Spleen (tissue), 11 donors: ENCODE results near the gene CYBA. TPM values are rescaled to one million over a fixed set of nuclear protein-coding genes. Genes with fewer than 3 reads are reported as not detected.

Source experiments
- DNase-seq: peaks from one replicate; pipeline ENCODE4 v3.0.0-alpha.2; 2020
- H3K27ac ChIP-seq, 8 donors: fragments of 200-600 bp; sonication (generic) in 7 of 8; 1 replicate in 4 of 8; 2 replicates in 4 of 8; pipeline versions ENCODE4 v1.5.0 to v1.8.0; 2016 to 2021; ENCODE audit warnings: inconsistent platforms in 4 of 8, mild to moderate bottlenecking in 4 of 8, moderate library complexity in 1 of 8
- H3K27me3 ChIP-seq, 7 donors: fragments of 200-600 bp; sonication (generic) in 6 of 7; replicated peaks in 1 of 7; 1 replicate in 4 of 7; 2 replicates in 3 of 7; pipeline versions ENCODE4 v1.5.0 to v1.8.0; 2016 to 2021; ENCODE audit warnings: inconsistent platforms in 3 of 7, mild to moderate bottlenecking in 1 of 7
- H3K36me3 ChIP-seq, 6 donors: fragments of 200-600 bp; sonication (generic) in 5 of 6; 1 replicate in 4 of 6; 2 replicates in 2 of 6; pipeline versions ENCODE4 v1.5.0 to v1.8.0; 2016 to 2021; ENCODE audit warnings: inconsistent platforms in 2 of 6
- H3K4me1 ChIP-seq, 6 donors: fragments of 200-600 bp; sonication (generic) in 5 of 6; 1 replicate in 3 of 6; 2 replicates in 3 of 6; pipeline versions ENCODE4 v1.5.0 to v1.8.0; 2016 to 2021; ENCODE audit warnings: inconsistent platforms in 3 of 6
- H3K4me3 ChIP-seq, 8 donors: fragments of 200-600 bp; sonication (generic) in 7 of 8; 1 replicate in 4 of 8; 2 replicates in 4 of 8; pipeline versions ENCODE4 v1.5.0 to v1.8.0; 2016 to 2021; ENCODE audit warnings: inconsistent platforms in 4 of 8, mild to moderate bottlenecking in 4 of 8, moderate library complexity in 2 of 8
- H3K9me3 ChIP-seq, 8 donors: fragments of 200-600 bp; sonication (generic) in 7 of 8; 1 replicate in 4 of 8; 2 replicates in 4 of 8; pipeline versions ENCODE4 v1.5.0 to v1.8.0; 2016 to 2021; ENCODE audit warnings: inconsistent platforms in 4 of 8
- CTCF ChIP-seq, 11 experiments: fragments of 200-600 bp in 7 of 11; fragments of 450-650 bp in 4 of 11; sonication (generic) in 4 of 11; IDR thresholded peaks in 8 of 11; conservative IDR thresholded peaks in 3 of 11; 1 replicate in 7 of 11; 2 replicates in 4 of 11; pipeline versions ENCODE4 v1.4.0 to v1.8.0; 2016 to 2021; ENCODE audit warnings: antibody characterized with exemption in 11 of 11, inconsistent platforms in 4 of 11, mild to moderate bottlenecking in 1 of 11
- POLR2A ChIP-seq, 3 donors: fragments of 450-650 bp; IDR thresholded peaks; one replicate each; pipeline ENCODE4 v1.5.1; 2017; ENCODE audit warnings: antibody characterized with exemption in 3 of 3, mild to moderate bottlenecking in 1 of 3
- POLR2AphosphoS5 ChIP-seq, 3 donors: sonication (generic); formaldehyde crosslinking; IDR thresholded peaks; one replicate each; pipeline ENCODE4 v1.5.1; 2017; ENCODE audit warnings: antibody characterized with exemption in 3 of 3
- WGBS, 5 donors: extraction: QIAGEN DNeasy Blood & Tissue Kit in 3 of 5; methylation state at CpG; one replicate each; pipeline versions ENCODE4 v1.1.5 to v1.1.7; 2013 to 2018; 5-methylcytosine and 5-hydroxymethylcytosine counted together
- intact Hi-C: fragments of 100-400 bp; cut with DNase I; formaldehyde crosslinking; loops from one replicate; pipeline ENCODE4 v1.15.0; 2023; ENCODE audit warnings: low total_unique reads
- polyA plus RNA-seq, 3 donors: library from polyadenylated mRNA; stranded (reverse); fragments of 200-250 nt; gene quantifications; one replicate each; pipeline ENCODE4 v1.2.1, GENCODE V29; 2013
- total RNA-seq, 7 donors: library from RNA; depleted of rRNA in 3 of 7; stranded (reverse); fragments of >200 nt in 3 of 7; fragmentation: NEBNext Ultra II Directional in 4 of 7; extraction: Animal tissue kit (Norgen Biotek cat#: 25700) in 4 of 7; gene quantifications; one replicate each; pipeline versions ENCODE4 v1.1.0 to v1.2.1, GENCODE V29; 2016 to 2021
- donor health status: healthy with polysubstance abuse.
- donor health status: DM: no; HTN: no; CAD: no; lungs with moderate emphysema.
- donor health status: DM: no; HTN: no; CAD: no.
- donor health status: Bipolar disorder and iron deficiency.
- donor health status: healthy.
- donor health status: DM: no; HTN: no; CAD: no.
- donor health status: DM: yes; HTN: yes; CAD: no.

The CYBA gene
- total and polyA plus RNA-seq, 10 donors, result 557 to 925 (median 644) TPM

DNA sequence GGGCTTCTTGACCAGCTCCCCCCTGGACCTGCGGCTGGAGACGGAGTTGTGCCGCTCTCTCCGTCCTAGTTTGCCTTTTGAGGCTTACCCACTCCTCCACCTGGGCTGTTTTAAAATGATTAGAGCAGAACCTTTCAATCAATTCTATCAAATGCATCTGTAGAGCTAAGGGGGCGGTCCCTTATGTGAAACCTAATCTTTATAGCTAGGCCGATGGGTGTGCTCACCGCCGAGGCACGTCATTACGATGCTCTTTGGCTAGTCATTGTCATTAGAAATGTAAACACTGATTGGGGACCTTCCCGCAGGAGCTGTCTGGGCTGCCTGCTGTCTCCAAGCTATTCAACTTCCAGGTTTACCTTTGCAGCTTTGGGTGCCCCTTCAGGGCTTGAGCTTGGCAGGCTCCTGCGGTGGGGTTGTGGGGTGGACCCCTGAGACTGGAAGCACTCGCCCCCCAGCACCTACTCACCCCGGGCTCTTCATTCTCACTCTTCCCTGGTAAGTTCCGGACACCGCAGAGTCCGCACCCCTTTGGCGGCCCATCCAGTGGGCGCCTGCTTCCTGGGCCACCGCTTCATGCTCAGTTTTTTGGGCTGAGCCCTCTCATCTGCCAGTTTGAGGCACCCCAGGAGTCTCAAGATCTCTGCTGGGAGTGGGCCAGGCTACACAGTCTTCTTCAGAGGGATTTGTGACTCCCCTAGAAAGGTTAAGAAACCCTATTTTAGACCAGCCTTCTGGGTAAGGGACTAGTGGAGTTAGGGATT lies 33.4 kb downstream of the CYBA start:
- DNase-seq, result no peak
- Histone ChIP-seq H3K4me3 (no peak overlapping the region), H3K27me3 (no peaks in the 10 kb centered on the region), H3K27ac (peak overlapping the region in 2 of 8 donors; percentile 73 to 87), H3K9me3 (no peaks in the 10 kb centered on the region), H3K4me1 (peaks cover 6 to 85% (median 48%) of the 10 kb centered on the region in 6 donors), H3K36me3 (peaks cover 0 to 97% (median 15%) of the 10 kb centered on the region in 6 donors)
- 95 to 97% (median 96%) methylated on average over 20 of the region's 20 CpGs for WGBS, 5 donors
- no peak for TF ChIP-seq POLR2AphosphoS5 (IDR thresholded peaks at IDR 0.05)
- TF ChIP-seq POLR2A (IDR thresholded peaks at IDR 0.05), result no peak
- TF ChIP-seq CTCF (IDR thresholded peaks at IDR 0.05 in 8 of 11, conservative IDR thresholded peaks at IDR 0.05 in 3 of 11), result no peak
- intact Hi-C loops, result no loop called here

DNA sequence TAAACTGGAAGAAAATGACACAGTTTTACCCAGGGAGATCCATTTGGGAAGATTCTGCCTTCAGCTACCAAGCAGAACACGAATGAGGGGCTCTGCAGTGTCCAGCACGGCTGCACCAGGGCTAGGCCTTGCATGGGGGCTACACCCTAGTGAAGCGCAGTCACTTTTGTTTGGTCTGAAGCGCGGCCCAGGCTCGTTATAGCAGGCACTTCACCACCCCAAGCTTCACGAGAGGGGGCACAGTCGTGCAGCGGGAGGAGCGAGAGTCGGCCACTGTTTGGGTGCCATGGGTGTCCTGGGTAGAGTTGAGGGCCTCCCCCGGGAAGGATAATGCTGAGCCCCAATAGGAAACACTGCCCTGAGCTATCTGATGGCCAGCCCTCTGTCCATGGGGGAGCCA lies 34.1 kb downstream of the CYBA start:
- no peak for DNase-seq
- WGBS, 5 donors, result 90 to 98% (median 97%) methylated on average over 10 to 12 of the region's 12 CpGs
- H3K36me3 ChIP-seq, result peaks cover 0 to 97% (median 14%) of the 10 kb centered on the region in 6 donors
- H3K27me3 ChIP-seq, result no peaks in the 10 kb centered on the region
- peaks cover 6 to 85% (median 48%) of the 10 kb centered on the region in 6 donors for H3K4me1 ChIP-seq
- H3K27ac ChIP-seq, result no peak overlapping the region
- H3K4me3 ChIP-seq, result no peak overlapping the region
- intact Hi-C loops, result no loop called here
- TF ChIP-seq POLR2A (IDR thresholded peaks at IDR 0.05) (no peak), CTCF (IDR thresholded peaks at IDR 0.05 in 8 of 11, conservative IDR thresholded peaks at IDR 0.05 in 3 of 11) (no peak), POLR2AphosphoS5 (IDR thresholded peaks at IDR 0.05) (no peak)
- no peaks in the 10 kb centered on the region for H3K9me3 ChIP-seq

- 89 to 92% (median 91%) methylated on average over 13 of the region's 13 CpGs for WGBS, 5 donors
- peaks cover 0 to 97% (median 18%) of the 10 kb centered on the region in 6 donors for H3K36me3 ChIP-seq
- H3K9me3 ChIP-seq, result no peaks in the 10 kb centered on the region
- no peak overlapping the region for H3K4me3 ChIP-seq
- H3K27me3 ChIP-seq, result no peaks in the 10 kb centered on the region
- no peak for DNase-seq
- H3K4me1 ChIP-seq, result peaks cover 6 to 85% (median 48%) of the 10 kb centered on the region in 6 donors
- no peak for TF ChIP-seq POLR2A (IDR thresholded peaks at IDR 0.05)
- TF ChIP-seq CTCF (IDR thresholded peaks at IDR 0.05 in 8 of 11, conservative IDR thresholded peaks at IDR 0.05 in 3 of 11), result no peak
- TF ChIP-seq POLR2AphosphoS5 (IDR thresholded peaks at IDR 0.05), result no peak
- intact Hi-C loops, result no loop called here
- H3K27ac ChIP-seq, result no peak overlapping the region
Measured at GRCh38 chr16:88616320-88616719, 34.5 kb downstream of the CYBA start.

GRCh38 chr16:88614818-88615580 lies 35.9 kb downstream of the CYBA start:
- H3K4me3 ChIP-seq, result no peak overlapping the region
- H3K27ac ChIP-seq, result peak overlapping the region in 5 of 8 donors; percentile 26 to 51 (median 33)
- TF ChIP-seq POLR2AphosphoS5 (IDR thresholded peaks at IDR 0.05) (no peak), CTCF (IDR thresholded peaks at IDR 0.05 in 8 of 11, conservative IDR thresholded peaks at IDR 0.05 in 3 of 11) (no peak), POLR2A (IDR thresholded peaks at IDR 0.05) (no peak)
- H3K27me3 ChIP-seq, result no peaks in the 10 kb centered on the region
- peaks cover 6 to 71% (median 40%) of the 10 kb centered on the region in 6 donors for H3K4me1 ChIP-seq
- intact Hi-C loops, result no loop called here
- WGBS, 5 donors, result 76 to 87% (median 85%) methylated on average over 17 to 19 of the region's 19 CpGs
- no peaks in the 10 kb centered on the region for H3K9me3 ChIP-seq
- DNase-seq, result no peak
- H3K36me3 ChIP-seq, result peaks cover 0 to 100% (median 31%) of the 10 kb centered on the region in 6 donors
